K562 (cell line): Measurements from ENCODE around the gene FAM186B.

Experiments
- CREB3L1 ChIP-seq: fragments of 450-650 bp; IDR thresholded peaks from 2 replicates; pipeline ENCODE4 v1.6.1; 2014; ENCODE audit warnings: low read depth, mild to moderate bottlenecking, moderate library complexity, borderline replicate concordance
- CTCF ChIP-seq, 3 experiments: IDR thresholded peaks in 2 of 3; conservative IDR thresholded peaks in 1 of 3; 2 replicates each; pipeline ENCODE4 v1.5.1; 2011 to 2012; ENCODE audit warnings: low read length in 3 of 3, mild to moderate bottlenecking in 3 of 3, control low read depth in 2 of 3, improper control_type of control experiment in 1 of 3, inconsistent platforms in 1 of 3, low read depth in 1 of 3, mixed read lengths in 1 of 3, moderate library complexity in 1 of 3; ENCODE audit not compliant: insufficient read depth in 2 of 3
- NR1H2 ChIP-seq: sonication (generic); formaldehyde crosslinking; IDR thresholded peaks from 2 replicates; pipeline ENCODE4 v1.4.0; 2020; ENCODE audit warnings: mild to moderate bottlenecking, missing genetic modification reagents
- POLR3G ChIP-seq: IDR thresholded peaks from 2 replicates; pipeline ENCODE4 v1.6.1; 2011; ENCODE audit not compliant: insufficient read length, insufficient replicate concordance; ENCODE audit errors: extremely low read depth
- THRA ChIP-seq: fragments of 450-650 bp; IDR thresholded peaks from 2 replicates; pipeline ENCODE4 v1.6.1; 2017; ENCODE audit warnings: mild to moderate bottlenecking, moderate library complexity

- no peak for TF ChIP-seq CTCF (IDR thresholded peaks at IDR 0.05 in 2 of 3, conservative IDR thresholded peaks at IDR 0.05 in 1 of 3; ENCODE audit: insufficient read depth in 2 of 3, low read depth in 1 of 3, low read length in 3 of 3)
- TF ChIP-seq NR1H2: no peak
- no peak for TF ChIP-seq CREB3L1
- TF ChIP-seq POLR3G: no peak
- TF ChIP-seq THRA: no peak
Observed at GRCh38 chr12:49562233-49562632, 43.2 kb downstream of the FAM186B start.
